OCI-LY1 (cell line): ENCODE results near the gene EIF2B4.

Experiments used
- H2AFZ ChIP-seq: fragments of 200-600 bp; sonication (generic), shearing (Covaris generic); 2 replicates; pipeline ENCODE4 v1.6.0; 2014; ENCODE audit warnings: antibody characterized with exemption, mild to moderate bottlenecking, low read length
- H3F3A ChIP-seq: fragments of 200-600 bp; sonication (generic), shearing (Covaris generic); 2 replicates; pipeline ENCODE4 v1.6.0; 2014; ENCODE audit warnings: mild to moderate bottlenecking, antibody characterized with exemption, low read length, moderate library complexity; ENCODE audit not compliant: insufficient read depth
- H3K27ac ChIP-seq: fragments of 200-600 bp; sonication (generic); 2 replicates; pipeline ENCODE4 v1.5.1; 2014; ENCODE audit warnings: low read length, mixed run types, mild to moderate bottlenecking, low read depth; ENCODE audit not compliant: poor library complexity, severe bottlenecking
- H3K27me3 ChIP-seq: fragments of 200-600 bp; sonication (generic); 2 replicates; pipeline ENCODE4 v1.6.0; 2014; ENCODE audit warnings: antibody characterized with exemption, mild to moderate bottlenecking, low read length, moderate library complexity; ENCODE audit not compliant: insufficient read depth
- H3K36me3 ChIP-seq: fragments of 200-600 bp; sonication (generic); 2 replicates; pipeline ENCODE4 v1.6.1; 2014; ENCODE audit warnings: mild to moderate bottlenecking, antibody characterized with exemption, low read length, moderate library complexity, mixed read lengths; ENCODE audit not compliant: insufficient read depth
- H3K4me1 ChIP-seq: fragments of 200-600 bp; sonication (generic); 2 replicates; pipeline ENCODE4 v1.5.1; 2014; ENCODE audit warnings: mild to moderate bottlenecking, low read length, moderate library complexity; ENCODE audit not compliant: insufficient read depth, severe bottlenecking
- H3K4me2 ChIP-seq: fragments of 200-600 bp; sonication (generic), shearing (Covaris generic); 2 replicates; pipeline ENCODE4 v1.6.1; 2014; ENCODE audit warnings: low read length
- H3K4me3 ChIP-seq: fragments of 200-600 bp; sonication (generic); 2 replicates; pipeline ENCODE4 v1.5.1; 2014; ENCODE audit warnings: low read length, low read depth, mild to moderate bottlenecking, mixed read lengths; ENCODE audit not compliant: poor library complexity, severe bottlenecking
- H3K79me2 ChIP-seq: fragments of 200-600 bp; shearing (Covaris generic); 2 replicates; pipeline ENCODE4 v1.6.1; 2016; ENCODE audit warnings: mixed run types, low read length, mixed read lengths; ENCODE audit not compliant: insufficient read depth
- H3K9ac ChIP-seq: fragments of 200-600 bp; sonication (generic), shearing (Covaris generic); 2 replicates; pipeline ENCODE4 v1.6.1; 2014; ENCODE audit warnings: mild to moderate bottlenecking, low read length, mixed read lengths
- H3K9me2 ChIP-seq: fragments of 200-600 bp; sonication (generic), shearing (Covaris generic); 2 replicates; pipeline ENCODE4 v1.6.1; 2014; ENCODE audit warnings: low read depth, mild to moderate bottlenecking, low read length, mixed read lengths
- H3K9me3 ChIP-seq: fragments of 200-600 bp; shearing (Covaris generic); 2 replicates; pipeline ENCODE4 v1.6.1; 2014; ENCODE audit warnings: low read length, mixed read lengths
- H4K20me1 ChIP-seq: fragments of 200-600 bp; sonication (generic), shearing (Covaris generic); 2 replicates; pipeline ENCODE4 v1.6.0; 2016; ENCODE audit warnings: mild to moderate bottlenecking, low read length; ENCODE audit not compliant: insufficient read depth
- EZH2 ChIP-seq: fragments of 200-600 bp; sonication (generic), shearing (Covaris generic); IDR thresholded peaks from 2 replicates; pipeline ENCODE4 v1.8.0; 2017; ENCODE audit warnings: borderline replicate concordance, mixed run types, mild to moderate bottlenecking, antibody characterized with exemption, low read length, moderate library complexity, mixed read lengths
- TF ChIP-seq, protein P1 (sequence below): fragments of 200-600 bp; sonication (generic), shearing (Covaris generic); IDR thresholded peaks from 2 replicates; pipeline ENCODE4 v1.5.1; 2017; ENCODE audit warnings: mild to moderate bottlenecking, antibody characterized with exemption, low read length, moderate library complexity, mixed read lengths

Gene EIF2B4

DNA sequence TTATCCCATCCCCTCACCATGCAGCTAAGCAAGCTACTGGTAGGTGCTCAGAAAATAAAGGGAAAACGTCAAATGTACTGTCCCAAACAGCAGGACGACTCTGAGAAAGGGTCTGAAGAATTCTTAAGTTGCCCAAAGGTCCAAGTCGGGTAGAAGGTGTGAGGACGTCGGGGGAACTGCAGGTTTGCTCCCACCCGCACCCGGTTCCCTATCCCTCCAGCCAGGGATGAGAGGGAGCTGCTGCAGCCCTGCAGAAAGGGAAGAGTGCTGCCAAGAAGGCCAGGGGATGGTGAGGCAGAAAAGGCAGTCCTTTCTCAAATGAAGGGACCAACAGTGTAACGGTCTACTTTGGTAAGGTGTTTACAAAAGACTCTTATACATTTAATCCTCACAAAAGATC, 55.0 kb downstream of the EIF2B4 start:
- Histone ChIP-seq H4K20me1 (no peaks in the 10 kb centered on the region), H3K36me3 (peaks cover 23% of the 10 kb centered on the region)
- TF ChIP-seq EZH2, result no peak
- TF ChIP-seq, protein P1, sequence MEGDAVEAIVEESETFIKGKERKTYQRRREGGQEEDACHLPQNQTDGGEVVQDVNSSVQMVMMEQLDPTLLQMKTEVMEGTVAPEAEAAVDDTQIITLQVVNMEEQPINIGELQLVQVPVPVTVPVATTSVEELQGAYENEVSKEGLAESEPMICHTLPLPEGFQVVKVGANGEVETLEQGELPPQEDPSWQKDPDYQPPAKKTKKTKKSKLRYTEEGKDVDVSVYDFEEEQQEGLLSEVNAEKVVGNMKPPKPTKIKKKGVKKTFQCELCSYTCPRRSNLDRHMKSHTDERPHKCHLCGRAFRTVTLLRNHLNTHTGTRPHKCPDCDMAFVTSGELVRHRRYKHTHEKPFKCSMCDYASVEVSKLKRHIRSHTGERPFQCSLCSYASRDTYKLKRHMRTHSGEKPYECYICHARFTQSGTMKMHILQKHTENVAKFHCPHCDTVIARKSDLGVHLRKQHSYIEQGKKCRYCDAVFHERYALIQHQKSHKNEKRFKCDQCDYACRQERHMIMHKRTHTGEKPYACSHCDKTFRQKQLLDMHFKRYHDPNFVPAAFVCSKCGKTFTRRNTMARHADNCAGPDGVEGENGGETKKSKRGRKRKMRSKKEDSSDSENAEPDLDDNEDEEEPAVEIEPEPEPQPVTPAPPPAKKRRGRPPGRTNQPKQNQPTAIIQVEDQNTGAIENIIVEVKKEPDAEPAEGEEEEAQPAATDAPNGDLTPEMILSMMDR, result no peak

DNA sequence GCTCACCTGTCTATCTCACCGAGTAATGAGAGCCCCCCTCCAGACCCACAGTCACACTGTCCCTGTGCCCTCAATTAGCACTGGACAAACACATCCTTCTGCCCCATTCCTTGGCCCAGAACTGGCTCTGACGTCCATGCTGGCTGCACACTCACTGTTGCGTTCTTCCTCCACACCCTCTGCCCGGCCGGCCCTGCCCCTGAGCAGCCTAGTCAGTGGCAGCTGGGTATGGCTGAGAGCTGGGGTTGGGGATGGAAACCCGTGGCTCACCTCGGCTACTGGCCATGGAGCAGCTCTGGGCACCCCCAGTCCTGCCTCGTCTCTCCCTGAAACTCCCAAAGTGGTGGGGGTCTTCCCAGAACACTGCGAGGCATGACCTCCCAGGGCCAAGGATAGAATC, 55.4 kb downstream of the EIF2B4 start:
- Histone ChIP-seq H3K9me3 (no peaks in the 10 kb centered on the region), H3K4me1 (no peaks in the 10 kb centered on the region), H3F3A (no peaks in the 10 kb centered on the region), H3K4me3 (no peak overlapping the region), H3K79me2 (no peaks in the 10 kb centered on the region), H3K9ac (no peak overlapping the region), H3K27ac (no peak overlapping the region), H2AFZ (no peak overlapping the region), H3K27me3 (no peaks in the 10 kb centered on the region), H3K9me2 (no peaks in the 10 kb centered on the region), H3K36me3 (peaks cover 25% of the 10 kb centered on the region), H4K20me1 (no peaks in the 10 kb centered on the region), H3K4me2 (no peak overlapping the region)
- no peak for TF ChIP-seq EZH2
- TF ChIP-seq, protein P1, result no peak

More for the DNA sequence above, 55.0 kb downstream of the EIF2B4 start:
- Histone ChIP-seq H3K27ac (no peak overlapping the region), H3F3A (no peaks in the 10 kb centered on the region), H3K9me2 (no peaks in the 10 kb centered on the region), H3K4me3 (no peak overlapping the region), H3K9me3 (no peaks in the 10 kb centered on the region), H3K27me3 (no peaks in the 10 kb centered on the region), H3K4me2 (no peak overlapping the region), H2AFZ (no peak overlapping the region), H3K4me1 (no peaks in the 10 kb centered on the region), H3K9ac (no peak overlapping the region), H3K79me2 (no peaks in the 10 kb centered on the region)
